ENCODE measurements around the gene FGD6.

FGD6 gene

GRCh38 chr12:95187865-95188415 is 29.3 kb downstream of the FGD6 start:
- ChIA-PET CTCF (interaction anchor here (0.6 to 1.1 kb wide), 3 partner anchors 13 to 25 kb away, joined by 3 to 4 read pairs (median 3); no protein-coding TSS in a partner anchor), POLR2A (ENCODE audit: low non-redundant PET) (no interaction called here)
- H3K27ac ChIP-seq, result no peak overlapping the region
- TF ChIP-seq CTCF (conservative IDR thresholded peaks at IDR 0.05; ENCODE audit: low read depth), result no peak
- no peak for DNase-seq (ENCODE audit: low spot score)

GRCh38 chr12:95185854-95186253 is 31.4 kb downstream of the FGD6 start:
- no peak overlapping the region for H3K27ac ChIP-seq
- no peak for TF ChIP-seq CTCF (conservative IDR thresholded peaks at IDR 0.05; ENCODE audit: low read depth)
- ChIA-PET POLR2A (ENCODE audit: low non-redundant PET) (no interaction called here), CTCF (interaction anchor here (0.5 kb wide), 2 partner anchors 18 to 69 kb away, joined by 3 read pairs; no protein-coding TSS in a partner anchor)
- DNase-seq (ENCODE audit: low spot score), result no peak

- TF ChIP-seq CTCF (conservative IDR thresholded peaks at IDR 0.05; ENCODE audit: low read depth), result no peak
- 0 out of 2 replicates have a peak overlapping the region, but pooled peaks have one; percentile 3 for H3K27ac ChIP-seq
- DNase-seq (ENCODE audit: low spot score), result no peak
- CTCF ChIA-PET, result interaction anchor here (0.5 to 0.6 kb wide), 2 partner anchors 22 to 68 kb away, joined by 3 to 5 read pairs; no protein-coding TSS in a partner anchor
- POLR2A ChIA-PET (ENCODE audit: low non-redundant PET), result no interaction called here
Measured at GRCh38 chr12:95185072-95185471, 32.2 kb downstream of the FGD6 start.

GRCh38 chr12:95184121-95184520 is 33.1 kb downstream of the FGD6 start:
- no peak for DNase-seq (ENCODE audit: low spot score)
- POLR2A ChIA-PET (ENCODE audit: low non-redundant PET), result no interaction called here
- CTCF ChIA-PET, result interaction anchor here (0.6 kb wide), 1 partner anchor 44 kb away, joined by 5 read pairs; no protein-coding TSS in a partner anchor
- no peak overlapping the region for H3K27ac ChIP-seq
- no peak for TF ChIP-seq CTCF (conservative IDR thresholded peaks at IDR 0.05; ENCODE audit: low read depth)

GRCh38 chr12:95182868-95183415 is 34.3 kb downstream of the FGD6 start:
- no peak for TF ChIP-seq CTCF (conservative IDR thresholded peaks at IDR 0.05; ENCODE audit: low read depth)
- ChIA-PET CTCF (no interaction called here), POLR2A (ENCODE audit: low non-redundant PET) (no interaction called here)
- DNase-seq (ENCODE audit: low spot score), result peak; percentile 29
- peak overlapping the region; percentile 59 for H3K27ac ChIP-seq

- ChIA-PET POLR2A (ENCODE audit: low non-redundant PET) (no interaction called here), CTCF (no interaction called here)
- DNase-seq (ENCODE audit: low spot score), result no peak
- no peak overlapping the region for H3K27ac ChIP-seq
- no peak for TF ChIP-seq CTCF (conservative IDR thresholded peaks at IDR 0.05; ENCODE audit: low read depth)
Measured at GRCh38 chr12:95181103-95181502, 36.2 kb downstream of the FGD6 start.

Data from RWPE1 (cell line).